Bronchial epithelial cell (primary cell): ENCODE data around the gene EML4. TPM values are rescaled to one million over a fixed set of nuclear protein-coding genes. Genes with fewer than 3 reads are reported as not detected.
"Not testable (repeated sequence)": the region's sequence is repeated elsewhere in the genome, so short reads cannot be mapped to it uniquely, and the experiment has no call there.

Experiments
- DNase-seq: peaks from one replicate; pipeline ENCODE4 v3.0.0-alpha.2; 2010; ENCODE audit warnings: low read depth
- FAIRE-seq: peaks from 2 replicates; lab custom pipeline; 2011; peaks lifted over from hg19 to GRCh38; lab: Jason Lieb, UNC
- H3K27me3 ChIP-seq: 2 replicates; pipeline ENCODE4 v1.5.1; 2011; ENCODE audit warnings: low read length; ENCODE audit not compliant: control insufficient read depth, insufficient read depth
- H3K36me3 ChIP-seq: 2 replicates; pipeline ENCODE4 v1.5.1; 2011; ENCODE audit warnings: low read length; ENCODE audit not compliant: control insufficient read depth, insufficient read depth
- H3K4me3 ChIP-seq: 2 replicates; pipeline ENCODE4 v1.5.1; 2011; ENCODE audit warnings: mild to moderate bottlenecking, low read depth, low read length, control low read depth
- total RNA-seq: library from RNA; depleted of rRNA; stranded (reverse); fragments of >200 nt; gene quantifications from 2 replicates; pipeline ENCODE4 v1.2.1, GENCODE V29; 2014
- TF ChIP-seq, protein P1 (sequence below): IDR thresholded peaks from 2 replicates; pipeline ENCODE4 v1.5.1; 2011; ENCODE audit warnings: mild to moderate bottlenecking, moderate library complexity, low read length, control low read depth, inconsistent platforms; ENCODE audit not compliant: insufficient read depth, severe bottlenecking

EML4 gene
- total RNA-seq, 1 donor from 2014 or later, result 26.3 TPM

- DNase-seq (peak; percentile 81), FAIRE-seq (no peak)
- TF ChIP-seq, protein P1, sequence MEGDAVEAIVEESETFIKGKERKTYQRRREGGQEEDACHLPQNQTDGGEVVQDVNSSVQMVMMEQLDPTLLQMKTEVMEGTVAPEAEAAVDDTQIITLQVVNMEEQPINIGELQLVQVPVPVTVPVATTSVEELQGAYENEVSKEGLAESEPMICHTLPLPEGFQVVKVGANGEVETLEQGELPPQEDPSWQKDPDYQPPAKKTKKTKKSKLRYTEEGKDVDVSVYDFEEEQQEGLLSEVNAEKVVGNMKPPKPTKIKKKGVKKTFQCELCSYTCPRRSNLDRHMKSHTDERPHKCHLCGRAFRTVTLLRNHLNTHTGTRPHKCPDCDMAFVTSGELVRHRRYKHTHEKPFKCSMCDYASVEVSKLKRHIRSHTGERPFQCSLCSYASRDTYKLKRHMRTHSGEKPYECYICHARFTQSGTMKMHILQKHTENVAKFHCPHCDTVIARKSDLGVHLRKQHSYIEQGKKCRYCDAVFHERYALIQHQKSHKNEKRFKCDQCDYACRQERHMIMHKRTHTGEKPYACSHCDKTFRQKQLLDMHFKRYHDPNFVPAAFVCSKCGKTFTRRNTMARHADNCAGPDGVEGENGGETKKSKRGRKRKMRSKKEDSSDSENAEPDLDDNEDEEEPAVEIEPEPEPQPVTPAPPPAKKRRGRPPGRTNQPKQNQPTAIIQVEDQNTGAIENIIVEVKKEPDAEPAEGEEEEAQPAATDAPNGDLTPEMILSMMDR, result no peak
- Histone ChIP-seq H3K36me3 (no peaks in the 10 kb centered on the region), H3K27me3 (no peaks in the 10 kb centered on the region), H3K4me3 (no peak overlapping the region)
These were observed 41.4 kb upstream of the EML4 start for GRCh38 chr2:42127425-42128424.

GRCh38 chr2:42128721-42129486 is 40.2 kb upstream of the EML4 start:
- TF ChIP-seq, protein P1, result no peak
- DNase-seq (no peak), FAIRE-seq (no peak)
- no peaks in the 10 kb centered on the region for H3K36me3 ChIP-seq
- H3K27me3 ChIP-seq, result no peaks in the 10 kb centered on the region
- no peak overlapping the region for H3K4me3 ChIP-seq

GRCh38 chr2:42129487-42129852 is 39.7 kb upstream of the EML4 start:
- H3K36me3 ChIP-seq, result no peaks in the 10 kb centered on the region
- no peak for FAIRE-seq
- H3K4me3 ChIP-seq, result no peak overlapping the region
- no peak for DNase-seq
- no peaks in the 10 kb centered on the region for H3K27me3 ChIP-seq
- TF ChIP-seq, protein P1, result no peak

- FAIRE-seq (no peak), DNase-seq (no peak)
- no peak overlapping the region for H3K4me3 ChIP-seq
- TF ChIP-seq, protein P1, result no peak
- no peaks in the 10 kb centered on the region for H3K27me3 ChIP-seq
- no peaks in the 10 kb centered on the region for H3K36me3 ChIP-seq
These were observed 39.2 kb upstream of the EML4 start for GRCh38 chr2:42129947-42130346.

DNA sequence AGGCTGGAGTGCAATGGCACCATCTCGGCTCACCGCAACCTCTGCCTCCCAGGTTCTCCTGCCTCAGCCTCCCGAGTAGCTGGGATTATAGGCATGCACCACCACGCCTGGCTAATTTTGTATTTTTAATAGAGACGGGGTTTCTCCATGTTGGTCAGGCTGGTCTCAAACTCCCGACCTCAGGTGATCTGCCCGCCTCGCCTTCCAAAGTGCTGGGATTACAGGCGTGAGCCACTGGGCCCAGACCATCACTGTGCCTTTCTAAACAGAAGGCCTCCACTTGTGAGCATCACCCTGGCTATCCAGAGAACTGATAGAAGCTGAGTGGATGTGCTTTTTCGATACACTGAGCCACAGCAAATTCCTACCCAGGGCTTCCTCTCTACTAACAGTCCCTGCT is 38.3 kb upstream of the EML4 start:
- H3K27me3 ChIP-seq, FAIRE-seq, H3K4me3 ChIP-seq, H3K36me3 ChIP-seq, DNase-seq: not testable (repeated sequence)

DNA sequence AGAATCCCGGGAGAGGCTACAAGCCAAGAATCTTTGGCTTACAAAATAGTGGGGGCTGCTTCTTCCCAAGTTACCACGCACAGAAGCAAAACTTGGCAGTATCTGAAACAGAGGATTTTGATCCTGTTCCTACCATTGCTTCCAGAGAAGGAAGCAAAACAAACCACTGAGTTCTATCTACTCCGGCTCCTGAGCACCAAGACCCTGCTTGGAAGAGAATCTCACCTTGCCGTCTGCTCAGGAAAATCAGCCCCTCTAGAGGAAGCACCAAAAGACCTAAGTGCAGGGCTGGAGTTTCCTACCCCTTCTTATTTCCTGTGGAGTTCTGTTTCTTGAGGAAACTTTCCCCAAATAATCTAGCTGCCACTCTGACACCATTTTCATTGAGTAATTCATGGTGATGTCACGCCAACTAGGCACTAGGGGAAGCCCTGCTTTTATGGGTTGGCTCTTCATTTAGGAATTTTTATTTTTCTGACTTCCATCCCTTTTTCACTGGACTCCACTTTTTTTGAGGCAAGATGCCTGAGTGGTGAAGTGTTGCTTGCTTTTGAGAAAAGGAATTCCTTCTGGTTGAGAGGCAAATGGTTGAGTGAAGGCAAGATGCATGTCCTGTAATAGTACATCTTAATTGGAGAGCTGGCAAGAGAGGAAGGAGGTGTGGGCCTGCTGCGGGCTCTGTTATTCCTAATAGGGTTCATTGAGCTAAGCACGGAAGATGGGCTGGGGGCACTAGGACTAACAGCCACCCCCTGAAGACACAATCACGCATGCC is 36.8 kb upstream of the EML4 start:
- H3K27me3 ChIP-seq, result no peaks in the 10 kb centered on the region
- no peaks in the 10 kb centered on the region for H3K36me3 ChIP-seq
- TF ChIP-seq, protein P1, result no peak
- no peak overlapping the region for H3K4me3 ChIP-seq
- DNase-seq, result no peak
- FAIRE-seq, result no peak
